ENCODE measurements around the gene NPHP4.

- TF ChIP-seq, protein P1, sequence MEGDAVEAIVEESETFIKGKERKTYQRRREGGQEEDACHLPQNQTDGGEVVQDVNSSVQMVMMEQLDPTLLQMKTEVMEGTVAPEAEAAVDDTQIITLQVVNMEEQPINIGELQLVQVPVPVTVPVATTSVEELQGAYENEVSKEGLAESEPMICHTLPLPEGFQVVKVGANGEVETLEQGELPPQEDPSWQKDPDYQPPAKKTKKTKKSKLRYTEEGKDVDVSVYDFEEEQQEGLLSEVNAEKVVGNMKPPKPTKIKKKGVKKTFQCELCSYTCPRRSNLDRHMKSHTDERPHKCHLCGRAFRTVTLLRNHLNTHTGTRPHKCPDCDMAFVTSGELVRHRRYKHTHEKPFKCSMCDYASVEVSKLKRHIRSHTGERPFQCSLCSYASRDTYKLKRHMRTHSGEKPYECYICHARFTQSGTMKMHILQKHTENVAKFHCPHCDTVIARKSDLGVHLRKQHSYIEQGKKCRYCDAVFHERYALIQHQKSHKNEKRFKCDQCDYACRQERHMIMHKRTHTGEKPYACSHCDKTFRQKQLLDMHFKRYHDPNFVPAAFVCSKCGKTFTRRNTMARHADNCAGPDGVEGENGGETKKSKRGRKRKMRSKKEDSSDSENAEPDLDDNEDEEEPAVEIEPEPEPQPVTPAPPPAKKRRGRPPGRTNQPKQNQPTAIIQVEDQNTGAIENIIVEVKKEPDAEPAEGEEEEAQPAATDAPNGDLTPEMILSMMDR (conservative IDR thresholded peaks at IDR 0.05; ENCODE audit: low read length), result no peak
- no peak for TF ChIP-seq EZH2phosphoT487 (IDR thresholded peaks at IDR 0.05; ENCODE audit: borderline replicate concordance, low read depth, low read length)
Observed at GRCh38 chr1:5889462-5889861, 102.8 kb downstream of the NPHP4 start.
